Measurements from ENCODE around the gene TERT.
A peak's percentile ranks its signal among the peaks of the same experiment; 100 is the strongest.

The TERT gene

GRCh38 chr5:1265461-1266455, 29.1 kb downstream of the TERT start:
- Histone ChIP-seq H3K4ac (ENCODE audit: low read length) (no peak overlapping the region), H4K8ac (ENCODE audit: low read depth, low read length) (peak overlapping the region; percentile 1), H3K27me3 (ENCODE audit: control insufficient read depth in 3 of 3, insufficient read depth in 3 of 3, low read depth in 1 of 3, low read length in 3 of 3) (no peaks in the 10 kb centered on the region), H2AFZ (ENCODE audit: low read length) (no peak overlapping the region), H2BK120ac (ENCODE audit: low read depth, low read length) (no peak overlapping the region), H3K4me3 (ENCODE audit: low read length in 2 of 2) (no peak overlapping the region), H3K27ac (replicated peaks; ENCODE audit: low read length) (no peak overlapping the region), H3K4me1 (ENCODE audit: control insufficient read depth in 2 of 2, insufficient read depth in 1 of 2, low read depth in 1 of 2, low read length in 2 of 2) (no peaks in the 10 kb centered on the region), H2AK5ac (ENCODE audit: low read depth, low read length) (no peak overlapping the region), H3K23ac (ENCODE audit: low read depth, low read length, poor library complexity) (peak overlapping the region; percentile 23), H3K4me2 (ENCODE audit: insufficient read depth, low read length, poor library complexity, severe bottlenecking) (no peak overlapping the region), H3K36me3 (replicated peaks in 1 of 2; ENCODE audit: control insufficient read depth in 2 of 2, insufficient read depth in 2 of 2, low read length in 2 of 2) (peaks cover 0 to 19% of the 10 kb centered on the region in 2 donors), H4K91ac (ENCODE audit: low read depth, low read length, poor library complexity) (no peak overlapping the region), H2BK15ac (ENCODE audit: low read length) (no peak overlapping the region), H3K79me1 (ENCODE audit: low read depth, low read length) (no peaks in the 10 kb centered on the region), H2BK5ac (ENCODE audit: low read length) (peak overlapping the region; percentile 56), H2BK12ac (ENCODE audit: low read length) (no peak overlapping the region), H3K18ac (ENCODE audit: low read length) (peak overlapping the region; percentile 9), H3K14ac (ENCODE audit: low read length) (peak overlapping the region; percentile 28), H3K9ac (ENCODE audit: low read depth, low read length, poor library complexity) (no peak overlapping the region), H3K9me3 (replicated peaks in 1 of 2; ENCODE audit: control insufficient read depth in 2 of 2, insufficient read depth in 1 of 2, low read depth in 1 of 2, low read length in 2 of 2) (peaks cover 0 to 31% of the 10 kb centered on the region in 2 donors)
- DNase-seq (ENCODE audit: low spot score), result no peak
- WGBS, 2 donors (ENCODE audit: extremely low coverage in 2 of 2, insufficient read length in 2 of 2, insufficient replicate concordance in 1 of 2), result no CpG with 5 or more reads among the region's 40 CpGs

GRCh38 chr5:1265026-1265425, 29.8 kb downstream of the TERT start:
- no peak overlapping the region for H3K18ac ChIP-seq (ENCODE audit: low read length)
- no peak overlapping the region for H2AFZ ChIP-seq (ENCODE audit: low read length)
- no peak overlapping the region for H2BK120ac ChIP-seq (ENCODE audit: low read depth, low read length)
- no peak overlapping the region for H3K4ac ChIP-seq (ENCODE audit: low read length)
- peaks cover 0 to 21% of the 10 kb centered on the region in 2 donors for H3K36me3 ChIP-seq (replicated peaks in 1 of 2; ENCODE audit: control insufficient read depth in 2 of 2, insufficient read depth in 2 of 2, low read length in 2 of 2)
- H3K23ac ChIP-seq (ENCODE audit: low read depth, low read length, poor library complexity), result no peak overlapping the region
- no peaks in the 10 kb centered on the region for H3K79me1 ChIP-seq (ENCODE audit: low read depth, low read length)
- no peak overlapping the region for H3K14ac ChIP-seq (ENCODE audit: low read length)
- no peak overlapping the region for H3K27ac ChIP-seq (replicated peaks; ENCODE audit: low read length)
- no peak overlapping the region for H3K4me3 ChIP-seq (ENCODE audit: low read length in 2 of 2)
- no CpG with 5 or more reads among the region's 15 CpGs for WGBS, 2 donors (ENCODE audit: extremely low coverage in 2 of 2, insufficient read length in 2 of 2, insufficient replicate concordance in 1 of 2)
- no peak overlapping the region for H4K8ac ChIP-seq (ENCODE audit: low read depth, low read length)
- no peak overlapping the region for H3K9ac ChIP-seq (ENCODE audit: low read depth, low read length, poor library complexity)
- no peak overlapping the region for H3K4me2 ChIP-seq (ENCODE audit: insufficient read depth, low read length, poor library complexity, severe bottlenecking)
- H2BK15ac ChIP-seq (ENCODE audit: low read length), result no peak overlapping the region
- no peaks in the 10 kb centered on the region for H3K27me3 ChIP-seq (ENCODE audit: control insufficient read depth in 3 of 3, insufficient read depth in 3 of 3, low read depth in 1 of 3, low read length in 3 of 3)
- H3K9me3 ChIP-seq (replicated peaks in 1 of 2; ENCODE audit: control insufficient read depth in 2 of 2, insufficient read depth in 1 of 2, low read depth in 1 of 2, low read length in 2 of 2), result peaks cover 0 to 37% of the 10 kb centered on the region in 2 donors
- H4K91ac ChIP-seq (ENCODE audit: low read depth, low read length, poor library complexity), result no peak overlapping the region
- no peak overlapping the region for H2BK12ac ChIP-seq (ENCODE audit: low read length)
- H3K4me1 ChIP-seq (ENCODE audit: control insufficient read depth in 2 of 2, insufficient read depth in 1 of 2, low read depth in 1 of 2, low read length in 2 of 2), result peaks cover 0 to under 1% of the 10 kb centered on the region in 2 donors
- DNase-seq (ENCODE audit: low spot score), result no peak
- H2AK5ac ChIP-seq (ENCODE audit: low read depth, low read length), result no peak overlapping the region
- peak overlapping the region; percentile 20 for H2BK5ac ChIP-seq (ENCODE audit: low read length)

- H3K4ac ChIP-seq (ENCODE audit: low read length), result no peak overlapping the region
- no peak overlapping the region for H3K4me2 ChIP-seq (ENCODE audit: insufficient read depth, low read length, poor library complexity, severe bottlenecking)
- H3K4me3 ChIP-seq (ENCODE audit: low read length in 2 of 2), result no peak overlapping the region
- H3K27me3 ChIP-seq (ENCODE audit: control insufficient read depth in 3 of 3, insufficient read depth in 3 of 3, low read depth in 1 of 3, low read length in 3 of 3), result no peaks in the 10 kb centered on the region
- no peak overlapping the region for H4K8ac ChIP-seq (ENCODE audit: low read depth, low read length)
- no peak overlapping the region for H2BK12ac ChIP-seq (ENCODE audit: low read length)
- DNase-seq (ENCODE audit: low spot score), result no peak
- H4K91ac ChIP-seq (ENCODE audit: low read depth, low read length, poor library complexity), result no peak overlapping the region
- no peak overlapping the region for H2AFZ ChIP-seq (ENCODE audit: low read length)
- peaks cover 0 to 1% of the 10 kb centered on the region in 2 donors for H3K4me1 ChIP-seq (ENCODE audit: control insufficient read depth in 2 of 2, insufficient read depth in 1 of 2, low read depth in 1 of 2, low read length in 2 of 2)
- no peak overlapping the region for H2BK15ac ChIP-seq (ENCODE audit: low read length)
- H3K14ac ChIP-seq (ENCODE audit: low read length), result no peak overlapping the region
- no peak overlapping the region for H3K18ac ChIP-seq (ENCODE audit: low read length)
- peak overlapping the region; percentile 50 for H3K23ac ChIP-seq (ENCODE audit: low read depth, low read length, poor library complexity)
- no peak overlapping the region for H3K27ac ChIP-seq (replicated peaks; ENCODE audit: low read length)
- no peak overlapping the region for H2AK5ac ChIP-seq (ENCODE audit: low read depth, low read length)
- H2BK5ac ChIP-seq (ENCODE audit: low read length), result no peak overlapping the region
- H2BK120ac ChIP-seq (ENCODE audit: low read depth, low read length), result no peak overlapping the region
- H3K79me1 ChIP-seq (ENCODE audit: low read depth, low read length), result no peaks in the 10 kb centered on the region
- peaks cover 0 to 22% of the 10 kb centered on the region in 2 donors for H3K36me3 ChIP-seq (replicated peaks in 1 of 2; ENCODE audit: control insufficient read depth in 2 of 2, insufficient read depth in 2 of 2, low read length in 2 of 2)
- peaks cover 0 to 39% of the 10 kb centered on the region in 2 donors for H3K9me3 ChIP-seq (replicated peaks in 1 of 2; ENCODE audit: control insufficient read depth in 2 of 2, insufficient read depth in 1 of 2, low read depth in 1 of 2, low read length in 2 of 2)
- WGBS, 2 donors (ENCODE audit: extremely low coverage in 2 of 2, insufficient read length in 2 of 2, insufficient replicate concordance in 1 of 2), result no CpG with 5 or more reads among the region's 18 CpGs
- no peak overlapping the region for H3K9ac ChIP-seq (ENCODE audit: low read depth, low read length, poor library complexity)
Observed at GRCh38 chr5:1264211-1264610, 30.7 kb downstream of the TERT start.

GRCh38 chr5:1262381-1262780, 32.5 kb downstream of the TERT start:
- no peak overlapping the region for H3K4me3 ChIP-seq (ENCODE audit: low read length in 2 of 2)
- H3K18ac ChIP-seq (ENCODE audit: low read length), result no peak overlapping the region
- peak; percentile 24 for DNase-seq (ENCODE audit: low spot score)
- no peak overlapping the region for H2AFZ ChIP-seq (ENCODE audit: low read length)
- H4K91ac ChIP-seq (ENCODE audit: low read depth, low read length, poor library complexity), result no peak overlapping the region
- H3K27me3 ChIP-seq (ENCODE audit: control insufficient read depth in 3 of 3, insufficient read depth in 3 of 3, low read depth in 1 of 3, low read length in 3 of 3), result peaks cover 0 to 4% (median 0%) of the 10 kb centered on the region in 3 experiments
- H2BK5ac ChIP-seq (ENCODE audit: low read length), result no peak overlapping the region
- H3K9ac ChIP-seq (ENCODE audit: low read depth, low read length, poor library complexity), result no peak overlapping the region
- H3K14ac ChIP-seq (ENCODE audit: low read length), result no peak overlapping the region
- H3K79me1 ChIP-seq (ENCODE audit: low read depth, low read length), result no peaks in the 10 kb centered on the region
- H3K4me2 ChIP-seq (ENCODE audit: insufficient read depth, low read length, poor library complexity, severe bottlenecking), result no peak overlapping the region
- H3K4me1 ChIP-seq (ENCODE audit: control insufficient read depth in 2 of 2, insufficient read depth in 1 of 2, low read depth in 1 of 2, low read length in 2 of 2), result peaks cover 0 to 1% of the 10 kb centered on the region in 2 donors
- H3K23ac ChIP-seq (ENCODE audit: low read depth, low read length, poor library complexity), result no peak overlapping the region
- H2AK5ac ChIP-seq (ENCODE audit: low read depth, low read length), result no peak overlapping the region
- H3K4ac ChIP-seq (ENCODE audit: low read length), result no peak overlapping the region
- H3K36me3 ChIP-seq (replicated peaks in 1 of 2; ENCODE audit: control insufficient read depth in 2 of 2, insufficient read depth in 2 of 2, low read length in 2 of 2), result peaks cover 0 to 22% of the 10 kb centered on the region in 2 donors
- H4K8ac ChIP-seq (ENCODE audit: low read depth, low read length), result no peak overlapping the region
- H2BK15ac ChIP-seq (ENCODE audit: low read length), result no peak overlapping the region
- no CpG with 5 or more reads among the region's 1 CpG for WGBS, 2 donors (ENCODE audit: extremely low coverage in 2 of 2, insufficient read length in 2 of 2, insufficient replicate concordance in 1 of 2)
- no peak overlapping the region for H3K27ac ChIP-seq (replicated peaks; ENCODE audit: low read length)
- H3K9me3 ChIP-seq (replicated peaks in 1 of 2; ENCODE audit: control insufficient read depth in 2 of 2, insufficient read depth in 1 of 2, low read depth in 1 of 2, low read length in 2 of 2), result peaks cover 0 to 37% of the 10 kb centered on the region in 2 donors
- H2BK120ac ChIP-seq (ENCODE audit: low read depth, low read length), result no peak overlapping the region
- no peak overlapping the region for H2BK12ac ChIP-seq (ENCODE audit: low read length)
